ENCODE results near the gene R3HDML. TPM values are rescaled to one million over a fixed set of nuclear protein-coding genes. Genes with fewer than 3 reads are reported as not detected.

R3HDML gene
- total and polyA plus RNA-seq, 2 of the 13 experiments (the other 11 are each of a cell fraction or from before 2014, with no cell fraction given) = not detected

DNA sequence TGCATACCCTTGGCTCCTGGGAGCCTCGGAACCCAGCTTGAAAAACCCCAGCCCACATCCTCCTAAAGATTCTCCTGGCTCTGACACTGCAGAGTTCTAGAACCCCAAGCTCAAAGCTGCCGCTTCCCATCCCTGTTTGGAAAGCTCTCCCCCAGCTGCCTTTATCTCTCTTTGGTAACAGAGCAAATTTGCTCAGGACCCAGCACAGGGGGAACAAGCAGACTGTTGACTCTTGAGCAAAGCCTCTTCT, 57.5 kb downstream of the R3HDML start (continued):
- TF ChIP-seq, protein P1, sequence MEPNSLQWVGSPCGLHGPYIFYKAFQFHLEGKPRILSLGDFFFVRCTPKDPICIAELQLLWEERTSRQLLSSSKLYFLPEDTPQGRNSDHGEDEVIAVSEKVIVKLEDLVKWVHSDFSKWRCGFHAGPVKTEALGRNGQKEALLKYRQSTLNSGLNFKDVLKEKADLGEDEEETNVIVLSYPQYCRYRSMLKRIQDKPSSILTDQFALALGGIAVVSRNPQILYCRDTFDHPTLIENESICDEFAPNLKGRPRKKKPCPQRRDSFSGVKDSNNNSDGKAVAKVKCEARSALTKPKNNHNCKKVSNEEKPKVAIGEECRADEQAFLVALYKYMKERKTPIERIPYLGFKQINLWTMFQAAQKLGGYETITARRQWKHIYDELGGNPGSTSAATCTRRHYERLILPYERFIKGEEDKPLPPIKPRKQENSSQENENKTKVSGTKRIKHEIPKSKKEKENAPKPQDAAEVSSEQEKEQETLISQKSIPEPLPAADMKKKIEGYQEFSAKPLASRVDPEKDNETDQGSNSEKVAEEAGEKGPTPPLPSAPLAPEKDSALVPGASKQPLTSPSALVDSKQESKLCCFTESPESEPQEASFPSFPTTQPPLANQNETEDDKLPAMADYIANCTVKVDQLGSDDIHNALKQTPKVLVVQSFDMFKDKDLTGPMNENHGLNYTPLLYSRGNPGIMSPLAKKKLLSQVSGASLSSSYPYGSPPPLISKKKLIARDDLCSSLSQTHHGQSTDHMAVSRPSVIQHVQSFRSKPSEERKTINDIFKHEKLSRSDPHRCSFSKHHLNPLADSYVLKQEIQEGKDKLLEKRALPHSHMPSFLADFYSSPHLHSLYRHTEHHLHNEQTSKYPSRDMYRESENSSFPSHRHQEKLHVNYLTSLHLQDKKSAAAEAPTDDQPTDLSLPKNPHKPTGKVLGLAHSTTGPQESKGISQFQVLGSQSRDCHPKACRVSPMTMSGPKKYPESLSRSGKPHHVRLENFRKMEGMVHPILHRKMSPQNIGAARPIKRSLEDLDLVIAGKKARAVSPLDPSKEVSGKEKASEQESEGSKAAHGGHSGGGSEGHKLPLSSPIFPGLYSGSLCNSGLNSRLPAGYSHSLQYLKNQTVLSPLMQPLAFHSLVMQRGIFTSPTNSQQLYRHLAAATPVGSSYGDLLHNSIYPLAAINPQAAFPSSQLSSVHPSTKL (CRISPR knock-in tag; IDR thresholded peaks at IDR 0.05) = no peak; the same call in 1 of the 2 replicates
- TF ChIP-seq RBM39 (IDR thresholded peaks at IDR 0.05; ENCODE audit: low read depth, low read length, poor library complexity, severe bottlenecking) (no peak), ZNF460 (CRISPR knock-in tag; IDR thresholded peaks at IDR 0.05; ENCODE audit: borderline replicate concordance) (peak; percentile 87; the same call in 1 of the 2 replicates), HOXA5 (CRISPR knock-in tag; IDR thresholded peaks at IDR 0.05) (peak; percentile 97; the same call in 1 of the 2 replicates), SNRNP70 (IDR thresholded peaks at IDR 0.05; ENCODE audit: low read depth, low read length) (no peak), KDM1A (CRISPR knock-in tag; IDR thresholded peaks at IDR 0.05) (peak; percentile 96), ZNF776 (CRISPR knock-in tag; IDR thresholded peaks at IDR 0.05) (no peak), SMAD1 (CRISPR knock-in tag; IDR thresholded peaks at IDR 0.05; ENCODE audit: borderline replicate concordance, low read depth) (no peak), AGO1 (IDR thresholded peaks at IDR 0.05; ENCODE audit: low read depth, low read length, poor library complexity, severe bottlenecking) (no peak), MIER3 (CRISPR knock-in tag; IDR thresholded peaks at IDR 0.05; ENCODE audit: borderline replicate concordance) (no peak; the same call in 1 of the 2 replicates), HOXD1 (CRISPR knock-in tag; IDR thresholded peaks at IDR 0.05) (no peak), SAFB2 (CRISPR knock-in tag; IDR thresholded peaks at IDR 0.05; ENCODE audit: borderline replicate concordance, low read depth) (no peak; the same call in 1 of the 2 replicates), ZNF432 (CRISPR knock-in tag; IDR thresholded peaks at IDR 0.05; ENCODE audit: borderline replicate concordance) (no peak), ZC3H13 (CRISPR knock-in tag; IDR thresholded peaks at IDR 0.05) (peak; percentile 93; the same call in 1 of the 2 replicates), ZNF782 (CRISPR knock-in tag; IDR thresholded peaks at IDR 0.05; ENCODE audit: borderline replicate concordance) (no peak), HHEX (CRISPR knock-in tag; IDR thresholded peaks at IDR 0.05) (peak; percentile 97)
- TF ChIP-seq, protein P2, sequence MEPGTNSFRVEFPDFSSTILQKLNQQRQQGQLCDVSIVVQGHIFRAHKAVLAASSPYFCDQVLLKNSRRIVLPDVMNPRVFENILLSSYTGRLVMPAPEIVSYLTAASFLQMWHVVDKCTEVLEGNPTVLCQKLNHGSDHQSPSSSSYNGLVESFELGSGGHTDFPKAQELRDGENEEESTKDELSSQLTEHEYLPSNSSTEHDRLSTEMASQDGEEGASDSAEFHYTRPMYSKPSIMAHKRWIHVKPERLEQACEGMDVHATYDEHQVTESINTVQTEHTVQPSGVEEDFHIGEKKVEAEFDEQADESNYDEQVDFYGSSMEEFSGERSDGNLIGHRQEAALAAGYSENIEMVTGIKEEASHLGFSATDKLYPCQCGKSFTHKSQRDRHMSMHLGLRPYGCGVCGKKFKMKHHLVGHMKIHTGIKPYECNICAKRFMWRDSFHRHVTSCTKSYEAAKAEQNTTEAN (CRISPR knock-in tag; conservative IDR thresholded peaks at IDR 0.05) = peak; percentile 91
- TF ChIP-seq, protein P3, sequence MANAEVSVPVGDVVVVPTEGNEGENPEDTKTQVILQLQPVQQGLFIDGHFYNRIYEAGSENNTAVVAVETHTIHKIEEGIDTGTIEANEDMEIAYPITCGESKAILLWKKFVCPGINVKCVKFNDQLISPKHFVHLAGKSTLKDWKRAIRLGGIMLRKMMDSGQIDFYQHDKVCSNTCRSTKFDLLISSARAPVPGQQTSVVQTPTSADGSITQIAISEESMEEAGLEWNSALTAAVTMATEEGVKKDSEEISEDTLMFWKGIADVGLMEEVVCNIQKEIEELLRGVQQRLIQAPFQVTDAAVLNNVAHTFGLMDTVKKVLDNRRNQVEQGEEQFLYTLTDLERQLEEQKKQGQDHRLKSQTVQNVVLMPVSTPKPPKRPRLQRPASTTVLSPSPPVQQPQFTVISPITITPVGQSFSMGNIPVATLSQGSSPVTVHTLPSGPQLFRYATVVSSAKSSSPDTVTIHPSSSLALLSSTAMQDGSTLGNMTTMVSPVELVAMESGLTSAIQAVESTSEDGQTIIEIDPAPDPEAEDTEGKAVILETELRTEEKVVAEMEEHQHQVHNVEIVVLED (CRISPR knock-in tag; IDR thresholded peaks at IDR 0.05; ENCODE audit: borderline replicate concordance) = no peak; the same call in 1 of the 2 replicates
- TF ChIP-seq, protein P4, sequence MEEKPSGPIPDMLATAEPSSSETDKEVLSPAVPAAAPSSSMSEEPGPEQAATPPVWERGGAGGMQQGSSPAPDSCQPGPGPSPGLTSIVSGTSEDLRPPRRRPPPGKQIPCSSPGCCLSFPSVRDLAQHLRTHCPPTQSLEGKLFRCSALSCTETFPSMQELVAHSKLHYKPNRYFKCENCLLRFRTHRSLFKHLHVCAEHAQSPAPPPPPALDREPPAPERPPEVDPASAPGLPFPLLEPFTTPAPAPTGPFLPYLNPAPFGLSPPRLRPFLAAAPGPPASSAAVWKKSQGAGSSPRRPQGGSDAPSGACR (CRISPR knock-in tag; IDR thresholded peaks at IDR 0.05) = no peak; the same call in 1 of the 2 replicates

Measured in HepG2 (cell line).